HFFc6 (cell line): ENCODE data around the gene SFRP5. TPM values are rescaled to one million over a fixed set of nuclear protein-coding genes. Genes with fewer than 3 reads are reported as not detected.

Experiments used
- DNase-seq: peaks from one replicate; pipeline ENCODE4 v3.0.0-alpha.2; 2018
- H3K27ac Mint-ChIP-seq: 2 replicates; pipeline ENCODE4 v1.8.0; 2020; ENCODE audit warnings: mild to moderate bottlenecking, mixed read lengths
- H3K27me3 Mint-ChIP-seq: 2 replicates; pipeline ENCODE4 v1.8.0; 2021; ENCODE audit warnings: mild to moderate bottlenecking, moderate library complexity, mixed read lengths; ENCODE audit not compliant: insufficient read depth
- H3K36me3 Mint-ChIP-seq: 2 replicates; pipeline ENCODE4 v1.8.0; 2021; ENCODE audit warnings: low read depth, mixed read lengths
- H3K4me1 Mint-ChIP-seq: 2 replicates; pipeline ENCODE4 v1.8.0; 2020; ENCODE audit warnings: low read depth, mixed read lengths
- H3K4me3 Mint-ChIP-seq: 2 replicates; pipeline ENCODE4 v1.8.0; 2020; ENCODE audit warnings: mild to moderate bottlenecking, moderate library complexity, mixed read lengths
- H3K9me3 Mint-ChIP-seq: 2 replicates; pipeline ENCODE4 v1.8.0; 2020; ENCODE audit warnings: mild to moderate bottlenecking, mixed read lengths
- CTCF ChIP-seq: fragments of 200-600 bp; sonication (generic); IDR thresholded peaks from 2 replicates; pipeline ENCODE4 v1.5.0; 2021; ENCODE audit warnings: antibody characterized with exemption, mild to moderate bottlenecking
- total RNA-seq, 6 experiments: library from RNA; stranded (reverse); fragmentation: NEBNext Ultra II Directional; extraction: Animal tissue kit (Norgen Biotek cat#: 25700); gene quantifications; 2 replicates in 1 of 6; 3 replicates in 5 of 6; pipeline ENCODE4 v1.2.3, GENCODE V29; 2021

SFRP5 gene
- total RNA-seq, 6 experiments from 2014 or later: not detected

DNA sequence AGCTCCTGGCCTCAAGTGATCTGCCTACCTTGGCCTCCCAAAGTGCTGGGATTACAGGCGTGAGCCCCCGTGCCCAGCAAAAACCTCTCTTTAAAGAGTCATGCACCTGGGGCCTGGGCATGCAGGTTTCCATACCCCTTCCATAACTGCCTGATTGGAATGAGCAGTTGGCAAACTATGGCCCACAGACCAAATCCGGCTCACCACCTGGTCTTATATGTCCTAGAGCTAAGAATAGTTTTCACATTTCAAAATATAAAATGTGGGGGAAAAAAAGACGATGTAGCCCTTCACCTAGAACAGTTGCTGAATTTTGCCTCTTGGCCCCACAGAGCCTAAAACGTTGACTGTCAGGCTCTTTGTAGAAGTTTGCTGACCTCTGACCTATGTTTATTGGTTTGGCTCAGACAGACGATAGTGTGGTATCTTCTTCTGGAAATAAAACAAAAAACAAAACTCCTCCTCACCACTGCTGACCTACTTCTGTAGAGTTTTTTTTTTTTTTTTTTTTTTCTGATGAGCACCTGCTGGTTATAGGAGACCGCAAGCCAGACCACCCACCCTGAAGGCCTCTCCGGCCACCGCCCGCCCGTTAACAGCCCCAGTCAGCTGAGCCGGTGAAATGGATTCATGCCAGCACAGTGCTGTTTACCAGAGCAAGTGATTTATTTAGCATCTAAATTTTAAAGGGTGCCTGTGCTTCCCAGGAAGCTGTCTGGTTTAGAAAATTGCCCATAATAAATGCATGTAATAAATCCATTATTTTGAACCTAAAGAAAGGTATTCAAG lies 33.5 kb upstream of the SFRP5 start:
- no peaks in the 10 kb centered on the region for H3K9me3 Mint-ChIP-seq
- no peak for DNase-seq
- H3K27ac Mint-ChIP-seq: no peak overlapping the region
- H3K4me3 Mint-ChIP-seq: no peak overlapping the region
- peaks cover 48% of the 10 kb centered on the region for H3K27me3 Mint-ChIP-seq
- H3K36me3 Mint-ChIP-seq: no peaks in the 10 kb centered on the region
- no peak for TF ChIP-seq CTCF
- H3K4me1 Mint-ChIP-seq: 0 out of 2 replicates have a peak, but pooled peaks cover under 1% of the 10 kb centered on the region

GRCh38 chr10:97801422-97801821 lies 29.6 kb upstream of the SFRP5 start:
- peaks cover 7% of the 10 kb centered on the region; the same call in 1 of the 2 replicates for H3K36me3 Mint-ChIP-seq
- DNase-seq: no peak
- peaks cover 46% of the 10 kb centered on the region for H3K27me3 Mint-ChIP-seq
- H3K4me1 Mint-ChIP-seq: no peaks in the 10 kb centered on the region
- H3K27ac Mint-ChIP-seq: no peak overlapping the region
- H3K4me3 Mint-ChIP-seq: no peak overlapping the region
- H3K9me3 Mint-ChIP-seq: peaks cover 14% of the 10 kb centered on the region
- no peak for TF ChIP-seq CTCF

- Mint-ChIP-seq H3K4me1 (no peaks in the 10 kb centered on the region), H3K27ac (no peak overlapping the region), H3K36me3 (peaks cover 7% of the 10 kb centered on the region; the same call in 1 of the 2 replicates), H3K27me3 (peaks cover 49% of the 10 kb centered on the region), H3K4me3 (no peak overlapping the region), H3K9me3 (peaks cover 14% of the 10 kb centered on the region)
- no peak for TF ChIP-seq CTCF
- DNase-seq: no peak
These were observed 28.7 kb upstream of the SFRP5 start for GRCh38 chr10:97800474-97800873.

DNA sequence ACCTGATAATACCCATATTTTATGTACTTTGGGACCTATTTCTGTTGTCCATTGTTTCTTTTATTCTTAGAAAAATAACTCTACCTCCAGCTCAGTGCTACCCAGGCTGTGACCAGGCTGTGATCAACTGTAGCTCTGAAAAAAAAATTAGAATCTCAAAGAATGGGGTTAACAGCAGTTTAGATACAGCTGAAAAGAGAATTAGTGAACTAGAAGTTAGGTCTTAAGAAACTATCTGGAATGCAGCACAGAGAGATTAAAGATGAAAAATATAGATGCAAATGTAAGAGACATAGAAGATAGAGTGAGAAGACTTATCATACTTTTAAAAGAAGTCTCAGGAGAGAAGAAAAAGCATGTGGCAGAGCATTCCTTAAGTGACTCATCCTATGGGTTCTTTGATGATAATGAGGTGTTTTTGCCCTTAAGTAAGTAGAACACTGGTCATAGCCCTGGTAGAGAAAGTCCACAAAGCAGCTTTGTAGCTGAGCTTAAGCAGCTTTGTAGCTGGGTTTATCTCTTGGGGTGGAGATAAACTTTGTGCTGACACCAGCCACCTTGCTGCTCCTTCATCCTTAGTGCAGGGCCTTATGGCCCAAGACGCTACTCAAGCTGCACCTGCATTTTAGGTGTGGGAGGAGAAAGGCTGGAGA lies 27.3 kb upstream of the SFRP5 start:
- no peak overlapping the region for H3K27ac Mint-ChIP-seq
- TF ChIP-seq CTCF: no peak
- H3K4me1 Mint-ChIP-seq: no peaks in the 10 kb centered on the region
- H3K27me3 Mint-ChIP-seq: peaks cover 49% of the 10 kb centered on the region
- peaks cover 7% of the 10 kb centered on the region; the same call in 1 of the 2 replicates for H3K36me3 Mint-ChIP-seq
- no peak for DNase-seq
- peaks cover 14% of the 10 kb centered on the region for H3K9me3 Mint-ChIP-seq
- no peak overlapping the region for H3K4me3 Mint-ChIP-seq

DNA sequence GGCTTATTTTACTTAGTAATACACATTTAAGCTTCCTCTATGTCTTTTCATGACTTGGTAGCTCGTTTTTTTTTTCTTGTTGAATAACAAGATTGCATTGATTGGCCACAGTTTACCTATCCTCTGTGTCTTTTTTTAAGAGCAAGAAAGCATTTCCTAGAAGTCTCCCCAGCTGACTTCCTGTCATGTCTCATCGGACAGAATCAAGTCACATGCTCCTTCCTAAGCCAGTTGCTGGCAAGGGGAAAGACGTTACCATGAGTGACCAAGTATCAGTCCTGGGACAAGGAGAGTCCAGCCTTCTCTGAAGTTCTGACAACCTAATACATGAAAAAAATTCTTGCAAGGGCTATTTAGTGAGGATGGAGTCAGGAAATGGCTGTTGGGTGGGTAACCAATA lies 24.9 kb upstream of the SFRP5 start:
- H3K36me3 Mint-ChIP-seq: peaks cover 7% of the 10 kb centered on the region; the same call in 1 of the 2 replicates
- H3K4me3 Mint-ChIP-seq: no peak overlapping the region
- no peak overlapping the region for H3K27ac Mint-ChIP-seq
- peaks cover 43% of the 10 kb centered on the region for H3K27me3 Mint-ChIP-seq
- H3K4me1 Mint-ChIP-seq: no peaks in the 10 kb centered on the region
- no peak for TF ChIP-seq CTCF
- peaks cover 14% of the 10 kb centered on the region for H3K9me3 Mint-ChIP-seq
- no peak for DNase-seq
